Neural cell (in vitro differentiated cells): ENCODE results near the gene DGKQ.

Experiments
- MXI1 ChIP-seq: fragments of 450-650 bp; conservative IDR thresholded peaks from 2 replicates; pipeline ENCODE4 v1.6.1; 2014; ENCODE audit warnings: antibody characterized with exemption, mild to moderate bottlenecking; ENCODE audit not compliant: poor library complexity, severe bottlenecking
- POLR2AphosphoS5 ChIP-seq: IDR thresholded peaks from 2 replicates; pipeline ENCODE4 v1.6.1; 2012
- SMC3 ChIP-seq: fragments of 450-650 bp; conservative IDR thresholded peaks from 2 replicates; pipeline ENCODE4 v1.6.1; 2014; ENCODE audit warnings: antibody characterized with exemption, mild to moderate bottlenecking, moderate library complexity; ENCODE audit not compliant: poor library complexity
- TF ChIP-seq, protein P1 (sequence below): fragments of 450-650 bp; IDR thresholded peaks from 2 replicates; pipeline ENCODE4 v1.5.1; 2014; ENCODE audit warnings: antibody characterized with exemption, mild to moderate bottlenecking, moderate library complexity; ENCODE audit not compliant: poor library complexity, severe bottlenecking

- TF ChIP-seq MXI1 (no peak), POLR2AphosphoS5 (no peak), SMC3 (no peak)
- TF ChIP-seq, protein P1, sequence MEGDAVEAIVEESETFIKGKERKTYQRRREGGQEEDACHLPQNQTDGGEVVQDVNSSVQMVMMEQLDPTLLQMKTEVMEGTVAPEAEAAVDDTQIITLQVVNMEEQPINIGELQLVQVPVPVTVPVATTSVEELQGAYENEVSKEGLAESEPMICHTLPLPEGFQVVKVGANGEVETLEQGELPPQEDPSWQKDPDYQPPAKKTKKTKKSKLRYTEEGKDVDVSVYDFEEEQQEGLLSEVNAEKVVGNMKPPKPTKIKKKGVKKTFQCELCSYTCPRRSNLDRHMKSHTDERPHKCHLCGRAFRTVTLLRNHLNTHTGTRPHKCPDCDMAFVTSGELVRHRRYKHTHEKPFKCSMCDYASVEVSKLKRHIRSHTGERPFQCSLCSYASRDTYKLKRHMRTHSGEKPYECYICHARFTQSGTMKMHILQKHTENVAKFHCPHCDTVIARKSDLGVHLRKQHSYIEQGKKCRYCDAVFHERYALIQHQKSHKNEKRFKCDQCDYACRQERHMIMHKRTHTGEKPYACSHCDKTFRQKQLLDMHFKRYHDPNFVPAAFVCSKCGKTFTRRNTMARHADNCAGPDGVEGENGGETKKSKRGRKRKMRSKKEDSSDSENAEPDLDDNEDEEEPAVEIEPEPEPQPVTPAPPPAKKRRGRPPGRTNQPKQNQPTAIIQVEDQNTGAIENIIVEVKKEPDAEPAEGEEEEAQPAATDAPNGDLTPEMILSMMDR, result no peak
These were observed 60.7 kb downstream of the DGKQ start for GRCh38 chr4:912548-913279.
